LNCaP clone FGC (cell line): ENCODE measurements around the gene NPFF.

Experiments used
- DNase-seq: peaks from one replicate; pipeline ENCODE4 v3.0.0-alpha.2; 2011; ENCODE audit warnings: low read depth
- H3K4me3 ChIP-seq: 2 replicates; pipeline ENCODE4 v1.5.1; 2011; ENCODE audit warnings: mild to moderate bottlenecking, low read depth, low read length, control low read depth
- TF ChIP-seq, protein P1 (sequence below): IDR thresholded peaks from 2 replicates; pipeline ENCODE4 v1.5.1; 2012; ENCODE audit warnings: mild to moderate bottlenecking; ENCODE audit not compliant: control insufficient read depth, insufficient read depth; ENCODE audit errors: extremely low read depth

The NPFF gene

GRCh38 chr12:53480491-53481442, 26.5 kb downstream of the NPFF start:
- DNase-seq: no peak
- H3K4me3 ChIP-seq: no peak overlapping the region
- TF ChIP-seq, protein P1, sequence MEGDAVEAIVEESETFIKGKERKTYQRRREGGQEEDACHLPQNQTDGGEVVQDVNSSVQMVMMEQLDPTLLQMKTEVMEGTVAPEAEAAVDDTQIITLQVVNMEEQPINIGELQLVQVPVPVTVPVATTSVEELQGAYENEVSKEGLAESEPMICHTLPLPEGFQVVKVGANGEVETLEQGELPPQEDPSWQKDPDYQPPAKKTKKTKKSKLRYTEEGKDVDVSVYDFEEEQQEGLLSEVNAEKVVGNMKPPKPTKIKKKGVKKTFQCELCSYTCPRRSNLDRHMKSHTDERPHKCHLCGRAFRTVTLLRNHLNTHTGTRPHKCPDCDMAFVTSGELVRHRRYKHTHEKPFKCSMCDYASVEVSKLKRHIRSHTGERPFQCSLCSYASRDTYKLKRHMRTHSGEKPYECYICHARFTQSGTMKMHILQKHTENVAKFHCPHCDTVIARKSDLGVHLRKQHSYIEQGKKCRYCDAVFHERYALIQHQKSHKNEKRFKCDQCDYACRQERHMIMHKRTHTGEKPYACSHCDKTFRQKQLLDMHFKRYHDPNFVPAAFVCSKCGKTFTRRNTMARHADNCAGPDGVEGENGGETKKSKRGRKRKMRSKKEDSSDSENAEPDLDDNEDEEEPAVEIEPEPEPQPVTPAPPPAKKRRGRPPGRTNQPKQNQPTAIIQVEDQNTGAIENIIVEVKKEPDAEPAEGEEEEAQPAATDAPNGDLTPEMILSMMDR: no peak

DNA sequence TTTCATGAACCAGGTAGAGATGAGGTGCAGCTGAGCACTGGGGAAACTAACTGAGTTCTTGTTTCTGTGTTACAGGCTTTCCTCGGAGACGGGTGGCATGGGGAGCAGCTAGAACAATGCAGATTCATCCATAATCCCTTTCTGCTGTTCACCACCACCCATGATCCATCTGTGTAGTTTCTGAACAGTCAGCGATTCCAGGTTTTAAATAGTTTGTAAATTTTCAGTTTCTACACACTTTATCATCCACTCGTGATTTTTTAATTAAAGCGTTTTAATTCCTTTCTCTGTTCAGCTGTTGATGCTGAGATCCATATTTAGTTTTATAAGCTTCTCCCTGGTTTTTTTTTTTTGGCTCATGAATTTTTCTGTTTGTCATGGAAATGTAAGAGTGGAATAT, 28.0 kb downstream of the NPFF start:
- no peak for DNase-seq
- H3K4me3 ChIP-seq: no peak overlapping the region
- TF ChIP-seq, protein P1: no peak

DNA sequence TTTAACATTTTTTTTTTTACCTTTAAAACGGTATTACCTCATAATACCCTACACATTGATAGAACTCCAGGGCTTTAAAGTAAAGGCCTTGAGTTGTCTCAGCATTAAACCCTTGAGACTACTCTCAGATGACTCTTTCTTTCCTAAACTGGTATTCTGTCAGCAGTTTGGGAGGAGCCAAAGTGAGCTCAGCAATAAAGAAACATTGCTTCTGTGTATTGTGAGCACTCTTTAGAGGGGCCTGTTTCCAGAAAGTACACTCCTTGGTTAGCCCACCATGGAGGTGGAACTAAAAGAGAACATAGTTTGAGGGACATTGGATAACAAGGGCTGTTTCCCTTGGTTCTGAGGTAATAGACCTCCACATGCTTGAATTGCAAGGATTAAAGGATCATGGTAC, 28.4 kb downstream of the NPFF start:
- H3K4me3 ChIP-seq: no peak overlapping the region
- DNase-seq: no peak
- TF ChIP-seq, protein P1: no peak

DNA sequence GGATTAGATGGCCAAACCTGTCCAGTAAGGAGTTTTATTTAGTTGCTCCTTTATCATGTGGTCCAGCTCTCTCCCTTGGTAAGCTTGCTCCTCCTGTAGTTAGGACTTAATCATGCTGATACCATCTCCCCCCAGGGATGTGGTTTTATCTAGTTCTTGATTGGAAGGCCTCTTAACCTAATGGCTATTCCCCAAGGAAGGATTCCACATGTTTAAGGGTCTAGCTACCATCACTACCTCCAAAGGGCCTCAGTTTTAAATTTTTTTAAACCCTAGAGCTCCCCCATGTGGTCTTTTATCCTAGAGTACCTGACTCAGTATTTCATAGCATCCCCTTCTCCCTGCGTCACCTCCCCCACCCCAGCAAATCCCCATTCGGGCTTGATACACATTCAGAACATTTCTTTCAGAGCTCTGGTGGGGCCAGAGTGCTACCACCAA, 30.5 kb downstream of the NPFF start:
- no peak for DNase-seq
- TF ChIP-seq, protein P1: 0 out of 2 replicates have a peak, but pooled peaks have one; percentile 16
- no peak overlapping the region for H3K4me3 ChIP-seq

- H3K4me3 ChIP-seq: no peak overlapping the region
- TF ChIP-seq, protein P1: no peak
- no peak for DNase-seq
Measured at GRCh38 chr12:53474819-53475218, 32.5 kb downstream of the NPFF start.

GRCh38 chr12:53474077-53474476, 33.2 kb downstream of the NPFF start:
- no peak overlapping the region for H3K4me3 ChIP-seq
- TF ChIP-seq, protein P1: no peak
- no peak for DNase-seq
